Fibroblast of skin of left quadriceps (primary cell): ENCODE data around the gene DAZ2.
"Not testable (repeated sequence)": the region's sequence is repeated elsewhere in the genome, so short reads cannot be mapped to it uniquely, and the experiment has no call there.

Source experiments
- DNase-seq, 2 experiments: peaks; one replicate each; pipeline ENCODE4 v3.0.0-alpha.2; 2013; ENCODE audit warnings: low read depth in 2 of 2

Gene DAZ2, protein sequence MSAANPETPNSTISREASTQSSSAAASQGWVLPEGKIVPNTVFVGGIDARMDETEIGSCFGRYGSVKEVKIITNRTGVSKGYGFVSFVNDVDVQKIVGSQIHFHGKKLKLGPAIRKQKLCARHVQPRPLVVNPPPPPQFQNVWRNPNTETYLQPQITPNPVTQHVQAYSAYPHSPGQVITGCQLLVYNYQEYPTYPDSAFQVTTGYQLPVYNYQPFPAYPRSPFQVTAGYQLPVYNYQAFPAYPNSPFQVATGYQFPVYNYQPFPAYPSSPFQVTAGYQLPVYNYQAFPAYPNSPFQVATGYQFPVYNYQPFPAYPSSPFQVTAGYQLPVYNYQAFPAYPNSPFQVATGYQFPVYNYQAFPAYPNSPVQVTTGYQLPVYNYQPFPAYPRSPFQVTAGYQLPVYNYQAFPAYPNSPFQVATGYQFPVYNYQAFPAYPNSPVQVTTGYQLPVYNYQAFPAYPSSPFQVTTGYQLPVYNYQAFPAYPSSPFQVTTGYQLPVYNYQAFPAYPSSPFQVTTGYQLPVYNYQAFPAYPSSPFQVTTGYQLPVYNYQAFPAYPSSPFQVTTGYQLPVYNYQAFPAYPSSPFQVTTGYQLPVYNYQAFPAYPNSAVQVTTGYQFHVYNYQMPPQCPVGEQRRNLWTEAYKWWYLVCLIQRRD

DNA sequence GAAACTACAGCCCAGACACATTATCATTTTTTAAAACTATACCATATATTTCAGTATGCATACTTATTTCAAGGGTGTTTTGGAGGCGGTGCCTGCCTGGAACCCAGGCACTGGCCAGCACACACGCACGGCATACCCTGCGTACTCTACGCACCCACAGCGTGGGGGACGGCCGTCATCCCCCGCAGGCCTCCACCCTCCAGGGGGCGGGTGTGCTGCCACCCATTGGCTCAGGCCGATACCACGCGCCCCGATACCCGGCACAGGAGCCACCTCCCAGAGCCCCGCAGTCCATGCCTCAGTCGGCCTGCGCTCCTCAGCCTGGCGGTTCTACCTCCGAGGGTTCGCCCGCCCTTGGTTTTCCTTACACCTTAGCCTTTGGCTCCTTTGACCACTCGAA is at the start of gene DAZ2:
DAZ2 (plus strand) TSS at position 301 of the 400 bp plus-strand sequence. CDS start 208 bp downstream, outside the sequence.
- not testable (repeated sequence) for DNase-seq

DNA sequence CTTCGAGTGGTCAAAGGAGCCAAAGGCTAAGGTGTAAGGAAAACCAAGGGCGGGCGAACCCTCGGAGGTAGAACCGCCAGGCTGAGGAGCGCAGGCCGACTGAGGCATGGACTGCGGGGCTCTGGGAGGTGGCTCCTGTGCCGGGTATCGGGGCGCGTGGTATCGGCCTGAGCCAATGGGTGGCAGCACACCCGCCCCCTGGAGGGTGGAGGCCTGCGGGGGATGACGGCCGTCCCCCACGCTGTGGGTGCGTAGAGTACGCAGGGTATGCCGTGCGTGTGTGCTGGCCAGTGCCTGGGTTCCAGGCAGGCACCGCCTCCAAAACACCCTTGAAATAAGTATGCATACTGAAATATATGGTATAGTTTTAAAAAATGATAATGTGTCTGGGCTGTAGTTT is 20.4 kb upstream of the DAZ2 start, which contains the start of gene DAZ1:
DAZ1 (minus strand) TSS at position 101 of the 400 bp plus-strand sequence. CDS start 208 bp downstream, outside the sequence.
- not testable (repeated sequence) for DNase-seq

DNA sequence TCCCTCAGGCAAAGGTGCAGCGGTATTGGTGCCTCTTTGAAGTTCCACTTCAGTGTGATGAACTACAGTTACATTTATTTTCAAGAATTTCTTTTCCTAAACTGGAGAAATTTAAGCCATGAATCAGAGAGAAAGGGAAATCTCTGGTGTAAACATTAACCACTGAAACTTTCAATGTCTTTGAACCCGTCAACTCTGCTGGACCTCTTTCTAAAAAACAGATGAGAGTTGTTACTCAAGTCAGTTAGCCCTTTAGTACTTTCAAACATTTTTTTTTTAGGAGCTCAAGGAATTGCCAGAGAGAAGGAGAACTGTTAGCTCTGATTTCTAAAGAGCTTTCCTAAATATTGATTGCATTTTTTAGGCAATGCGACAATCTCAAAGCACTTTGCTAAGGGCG is 11.9 kb upstream of the DAZ2 start:
- DNase-seq, result not testable (repeated sequence)

DNA sequence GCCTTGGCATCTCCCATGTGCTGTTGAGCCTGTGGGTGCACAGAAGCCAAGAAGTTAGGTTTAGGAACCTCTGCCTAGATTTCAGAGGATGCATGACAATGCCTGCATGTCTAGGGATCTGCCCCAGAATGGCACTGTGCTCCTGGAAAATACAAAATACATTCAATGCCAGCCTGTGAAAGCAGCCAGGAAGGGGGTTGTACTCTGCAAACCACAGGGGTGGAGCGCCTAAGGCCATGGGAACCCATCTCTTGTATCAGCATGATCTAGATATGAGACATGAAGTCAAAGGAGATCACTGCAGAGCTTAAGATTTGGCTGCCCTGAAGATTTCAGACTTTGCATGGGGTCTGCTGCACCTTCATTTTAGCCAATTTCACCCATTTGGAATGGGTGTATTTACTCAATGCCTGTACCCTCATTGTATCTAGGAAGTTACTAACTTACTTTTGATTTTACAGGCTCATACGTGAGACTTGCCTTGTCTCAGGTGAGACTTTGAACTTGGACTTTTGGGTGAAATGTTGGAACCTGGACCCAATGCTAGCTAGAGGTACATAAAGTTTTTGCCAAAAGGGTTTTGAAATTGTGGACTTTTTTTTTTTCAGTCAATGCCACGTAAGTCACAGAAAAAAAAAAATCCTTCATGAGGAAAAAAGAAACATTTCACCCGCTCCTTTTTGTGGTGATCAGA is 9.4 kb upstream of the DAZ2 start:
- DNase-seq, result not testable (repeated sequence)

DNA sequence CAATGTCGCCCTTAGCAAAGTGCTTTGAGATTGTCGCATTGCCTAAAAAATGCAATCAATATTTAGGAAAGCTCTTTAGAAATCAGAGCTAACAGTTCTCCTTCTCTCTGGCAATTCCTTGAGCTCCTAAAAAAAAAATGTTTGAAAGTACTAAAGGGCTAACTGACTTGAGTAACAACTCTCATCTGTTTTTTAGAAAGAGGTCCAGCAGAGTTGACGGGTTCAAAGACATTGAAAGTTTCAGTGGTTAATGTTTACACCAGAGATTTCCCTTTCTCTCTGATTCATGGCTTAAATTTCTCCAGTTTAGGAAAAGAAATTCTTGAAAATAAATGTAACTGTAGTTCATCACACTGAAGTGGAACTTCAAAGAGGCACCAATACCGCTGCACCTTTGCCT is 8.7 kb upstream of the DAZ2 start:
- not testable (repeated sequence) for DNase-seq
